Keratinocyte (primary cell): Measurements from ENCODE around the gene FOXP2.

ENCODE experiments used
- EZH2 ChIP-seq: IDR thresholded peaks from one replicate; pipeline ENCODE4 v1.6.1; 2012; ENCODE audit warnings: inconsistent platforms, mild to moderate bottlenecking, low read length, moderate library complexity
- TF ChIP-seq, protein P1 (sequence below), 3 experiments: IDR thresholded peaks in 1 of 3; conservative IDR thresholded peaks in 1 of 3; optimal IDR thresholded peaks in 1 of 3; 2 replicates in 2 of 3; 3 replicates in 1 of 3; pipeline versions ENCODE3 to v1.5.1; 2011; ENCODE audit warnings: low read length in 3 of 3, mild to moderate bottlenecking in 3 of 3, moderate library complexity in 2 of 3, control low read depth in 1 of 3, inconsistent platforms in 1 of 3; ENCODE audit not compliant: insufficient read depth in 2 of 3; ENCODE audit errors: extremely low read depth in 1 of 3

- TF ChIP-seq, protein P1, sequence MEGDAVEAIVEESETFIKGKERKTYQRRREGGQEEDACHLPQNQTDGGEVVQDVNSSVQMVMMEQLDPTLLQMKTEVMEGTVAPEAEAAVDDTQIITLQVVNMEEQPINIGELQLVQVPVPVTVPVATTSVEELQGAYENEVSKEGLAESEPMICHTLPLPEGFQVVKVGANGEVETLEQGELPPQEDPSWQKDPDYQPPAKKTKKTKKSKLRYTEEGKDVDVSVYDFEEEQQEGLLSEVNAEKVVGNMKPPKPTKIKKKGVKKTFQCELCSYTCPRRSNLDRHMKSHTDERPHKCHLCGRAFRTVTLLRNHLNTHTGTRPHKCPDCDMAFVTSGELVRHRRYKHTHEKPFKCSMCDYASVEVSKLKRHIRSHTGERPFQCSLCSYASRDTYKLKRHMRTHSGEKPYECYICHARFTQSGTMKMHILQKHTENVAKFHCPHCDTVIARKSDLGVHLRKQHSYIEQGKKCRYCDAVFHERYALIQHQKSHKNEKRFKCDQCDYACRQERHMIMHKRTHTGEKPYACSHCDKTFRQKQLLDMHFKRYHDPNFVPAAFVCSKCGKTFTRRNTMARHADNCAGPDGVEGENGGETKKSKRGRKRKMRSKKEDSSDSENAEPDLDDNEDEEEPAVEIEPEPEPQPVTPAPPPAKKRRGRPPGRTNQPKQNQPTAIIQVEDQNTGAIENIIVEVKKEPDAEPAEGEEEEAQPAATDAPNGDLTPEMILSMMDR (optimal IDR thresholded peaks at IDR 0.05 in 1 of 3, IDR thresholded peaks at IDR 0.05 in 1 of 3, conservative IDR thresholded peaks at IDR 0.05 in 1 of 3; ENCODE audit: extremely low read depth in 1 of 3, insufficient read depth in 2 of 3, low read length in 3 of 3), result no peak
- no peak for TF ChIP-seq EZH2
These were observed 304.2 kb downstream of the FOXP2 start for GRCh38 chr7:114718861-114719260.
